GM10248 (cell line): ENCODE data around the gene NPPC.
"Not testable (repeated sequence)": the region's sequence is repeated elsewhere in the genome, so short reads cannot be mapped to it uniquely, and the experiment has no call there.

ENCODE experiments used
- CTCF ChIA-PET: fragments of 300-600 bp; sonication (Branson Sonifier 250); formaldehyde crosslinking; extraction: SDS; loops from one replicate; lab custom pipeline; 2021; ENCODE audit warnings: antibody characterized with exemption; lab: Yijun Ruan, JAX
- POLR2A ChIA-PET: fragments of 350-650 bp; sonication (Branson Sonifier 250); formaldehyde crosslinking; extraction: SDS; loops from one replicate; lab custom pipeline; 2020; ENCODE audit warnings: antibody characterized with exemption; lab: Yijun Ruan, JAX
- DNase-seq: peaks from one replicate; pipeline ENCODE4 v3.0.0; 2012; ENCODE audit errors: extremely low spot score
- TF ChIP-seq, protein P1 (sequence below): IDR thresholded peaks from 2 replicates; pipeline ENCODE4 v1.5.1; 2012; ENCODE audit warnings: mild to moderate bottlenecking, low read depth; ENCODE audit errors: extremely low read depth, missing control alignments, control extremely low read depth

The NPPC gene

DNA sequence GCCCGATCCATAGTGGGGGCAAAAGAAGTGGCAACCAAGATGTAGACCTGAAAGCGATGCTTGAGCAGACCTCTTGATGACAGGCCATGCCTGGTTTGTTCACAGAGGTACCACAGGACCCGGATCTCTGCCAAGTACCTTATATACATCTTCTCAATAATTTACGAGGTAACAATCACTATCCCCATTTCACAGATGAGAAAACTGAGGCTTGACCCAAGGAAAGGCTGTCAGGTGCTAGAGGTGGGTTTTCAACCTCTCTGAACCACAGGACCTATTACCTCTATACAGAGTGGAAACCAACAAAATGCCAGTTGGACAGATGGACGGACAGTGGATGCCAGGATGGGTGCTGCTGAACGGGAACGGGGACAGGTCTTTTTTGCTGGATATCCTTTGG, 21.5 kb upstream of the NPPC start:
- DNase-seq = no peak
- TF ChIP-seq, protein P1, sequence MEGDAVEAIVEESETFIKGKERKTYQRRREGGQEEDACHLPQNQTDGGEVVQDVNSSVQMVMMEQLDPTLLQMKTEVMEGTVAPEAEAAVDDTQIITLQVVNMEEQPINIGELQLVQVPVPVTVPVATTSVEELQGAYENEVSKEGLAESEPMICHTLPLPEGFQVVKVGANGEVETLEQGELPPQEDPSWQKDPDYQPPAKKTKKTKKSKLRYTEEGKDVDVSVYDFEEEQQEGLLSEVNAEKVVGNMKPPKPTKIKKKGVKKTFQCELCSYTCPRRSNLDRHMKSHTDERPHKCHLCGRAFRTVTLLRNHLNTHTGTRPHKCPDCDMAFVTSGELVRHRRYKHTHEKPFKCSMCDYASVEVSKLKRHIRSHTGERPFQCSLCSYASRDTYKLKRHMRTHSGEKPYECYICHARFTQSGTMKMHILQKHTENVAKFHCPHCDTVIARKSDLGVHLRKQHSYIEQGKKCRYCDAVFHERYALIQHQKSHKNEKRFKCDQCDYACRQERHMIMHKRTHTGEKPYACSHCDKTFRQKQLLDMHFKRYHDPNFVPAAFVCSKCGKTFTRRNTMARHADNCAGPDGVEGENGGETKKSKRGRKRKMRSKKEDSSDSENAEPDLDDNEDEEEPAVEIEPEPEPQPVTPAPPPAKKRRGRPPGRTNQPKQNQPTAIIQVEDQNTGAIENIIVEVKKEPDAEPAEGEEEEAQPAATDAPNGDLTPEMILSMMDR = no peak
- ChIA-PET POLR2A (no interaction called here), CTCF (no interaction called here)

DNA sequence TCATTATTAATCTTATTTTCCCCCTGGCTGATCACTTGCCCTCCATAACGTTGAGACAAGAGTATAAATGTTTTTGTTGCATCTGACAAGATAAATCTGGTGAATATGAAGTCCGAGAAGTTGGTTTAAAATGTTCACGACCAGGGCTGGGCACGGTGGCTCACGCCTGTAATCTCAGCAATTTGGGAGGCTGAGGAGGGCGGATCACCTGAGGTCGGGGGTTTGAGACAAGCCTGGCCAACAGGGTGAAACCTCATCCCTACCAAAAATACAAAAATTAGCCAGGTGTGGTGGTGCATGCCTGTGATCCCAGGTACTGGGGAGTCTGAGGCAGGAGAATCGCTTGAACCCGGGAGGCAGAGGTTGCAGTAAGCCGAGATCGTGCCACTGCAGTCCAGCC, 20.9 kb upstream of the NPPC start:
- DNase-seq, CTCF ChIA-PET, POLR2A ChIA-PET: not testable (repeated sequence)

DNA sequence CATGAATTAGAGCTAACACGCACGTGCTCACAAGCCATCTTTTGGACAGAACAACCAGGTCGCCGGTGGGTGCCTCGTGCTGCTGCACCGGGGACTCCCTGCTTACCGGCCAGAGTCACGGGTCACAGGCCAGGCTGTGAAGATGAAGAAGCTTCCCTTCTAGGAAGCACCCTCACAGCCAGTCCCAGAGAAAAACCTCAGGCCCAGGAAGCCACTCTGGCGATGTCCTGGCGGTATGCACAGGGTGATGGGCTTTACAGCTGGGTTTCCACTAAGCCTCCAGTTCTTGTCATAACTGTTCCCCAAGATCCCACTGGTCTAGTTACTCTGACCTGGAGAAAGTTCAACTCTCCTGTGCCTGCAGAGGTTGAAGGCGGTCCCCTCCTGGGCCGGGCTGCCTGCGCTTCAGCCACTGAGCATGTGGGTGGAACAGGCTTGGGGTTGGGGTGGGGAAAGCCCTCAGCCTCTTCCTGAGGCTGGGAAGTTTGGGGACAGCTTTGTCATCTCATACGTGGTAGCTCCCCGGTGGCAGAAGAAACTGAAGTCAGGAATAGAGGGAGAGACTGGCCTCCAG, 20.1 kb upstream of the NPPC start:
- TF ChIP-seq, protein P1 = no peak
- ChIA-PET CTCF (no interaction called here), POLR2A (no interaction called here)
- no peak for DNase-seq

DNA sequence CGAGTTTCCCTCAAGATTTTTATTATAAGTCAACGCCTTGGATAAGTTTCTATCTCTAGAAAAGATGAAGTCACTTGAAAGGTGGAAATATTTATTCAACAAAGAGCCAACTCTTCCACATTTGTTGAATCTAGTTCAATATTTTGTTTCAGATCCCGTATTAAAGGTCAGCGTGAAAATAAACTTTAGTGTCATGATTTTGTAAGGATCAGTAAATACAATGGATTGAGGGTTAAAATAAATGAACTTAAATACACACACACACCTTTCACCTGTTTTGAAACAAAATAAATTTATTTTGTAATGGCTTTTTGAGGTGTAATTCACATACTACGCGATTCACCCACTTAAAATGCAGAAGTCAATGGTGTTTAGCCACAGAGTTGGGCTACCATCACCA, 16.0 kb upstream of the NPPC start:
- no peak for DNase-seq
- TF ChIP-seq, protein P1 = no peak
- ChIA-PET POLR2A (no interaction called here), CTCF (interaction anchor here (1.2 kb wide), 1 partner anchor 384 kb away, joined by 3 read pairs; no protein-coding TSS in a partner anchor)

DNA sequence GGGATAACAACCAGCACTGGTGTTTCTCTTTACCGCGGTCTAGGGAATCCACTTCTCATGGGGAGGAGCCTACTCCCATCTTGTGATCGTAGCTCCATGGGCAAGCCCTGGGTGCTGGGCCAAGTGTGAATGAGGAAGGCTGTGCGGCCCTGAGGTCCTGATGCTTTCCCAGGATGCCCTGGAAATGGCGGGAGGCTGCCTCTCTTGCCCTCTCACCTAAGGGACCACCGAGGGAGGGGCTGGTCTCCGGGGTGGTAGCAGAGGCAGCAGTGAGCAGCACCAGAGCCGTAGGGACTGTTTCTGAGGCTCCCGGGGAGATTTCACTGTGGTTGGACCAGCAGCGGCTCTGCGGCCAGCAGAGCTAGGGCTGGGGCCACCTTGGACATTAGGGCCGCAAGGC, 15.5 kb upstream of the NPPC start:
- TF ChIP-seq, protein P1 = no peak
- ChIA-PET POLR2A (no interaction called here), CTCF (interaction anchor here (1.2 to 2.2 kb wide), 4 partner anchors 11 to 384 kb away, joined by 3 to 8 read pairs (median 5); partner anchors contain the start of gene NPPC)
- no peak for DNase-seq

DNA sequence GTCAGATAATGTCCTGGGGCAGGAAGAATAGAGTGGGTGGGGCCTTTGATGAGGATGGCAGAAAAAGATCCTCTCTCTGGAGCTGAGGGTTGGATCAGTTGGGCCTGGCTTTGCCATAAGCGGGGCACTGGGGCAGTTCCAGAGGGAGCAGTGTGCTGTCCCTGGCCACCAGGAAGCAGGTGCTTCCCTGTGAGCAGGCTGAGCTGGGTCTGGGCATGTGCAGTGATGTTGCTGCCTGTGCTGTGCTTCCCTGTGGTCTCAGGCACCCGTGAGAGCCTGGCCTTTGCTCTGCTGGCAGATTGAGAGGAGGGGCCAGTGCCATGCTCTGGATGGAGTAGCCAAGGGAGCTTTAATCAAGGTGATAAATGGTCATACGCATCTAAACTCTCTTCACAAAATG, 14.6 kb upstream of the NPPC start:
- ChIA-PET POLR2A (no interaction called here), CTCF (interaction anchor here (0.9 to 2.2 kb wide), 5 partner anchors 11 to 385 kb away, joined by 3 to 8 read pairs (median 4); partner anchors contain the start of gene NPPC)
- TF ChIP-seq, protein P1 = no peak
- DNase-seq = no peak

DNA sequence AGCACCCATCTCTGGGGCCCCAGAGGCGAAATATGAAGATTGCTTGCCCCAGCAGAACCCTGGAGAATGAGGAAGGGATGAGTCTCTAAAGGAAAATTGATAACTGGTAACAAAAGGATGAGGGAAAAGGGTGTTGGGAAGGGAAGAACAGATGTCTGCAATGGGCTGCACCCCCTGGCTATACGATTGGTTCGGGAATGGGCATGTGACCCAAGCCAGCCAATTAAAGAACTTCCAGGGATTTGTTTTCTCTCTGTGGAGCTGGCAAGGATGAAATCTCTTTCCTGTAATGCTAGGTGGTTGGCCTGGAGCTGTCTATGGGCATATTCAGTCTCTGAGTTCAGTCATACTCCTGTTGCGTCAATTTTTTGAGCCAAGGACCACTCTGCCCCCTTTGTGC, 12.8 kb upstream of the NPPC start:
- POLR2A ChIA-PET = no interaction called here
- DNase-seq = no peak
- TF ChIP-seq, protein P1 = no peak
- CTCF ChIA-PET = interaction anchor here (1.3 kb wide), 1 partner anchor 354 kb away, joined by 3 read pairs; no protein-coding TSS in a partner anchor
